NB4 (cell line): ENCODE results near the gene BIK.

Experiments used
- MAX ChIP-seq: IDR thresholded peaks from 2 replicates; pipeline ENCODE4 v1.6.1; 2011; ENCODE audit warnings: low read depth, low read length
- POLR2A ChIP-seq: IDR thresholded peaks from 2 replicates; pipeline ENCODE4 v1.6.1; 2011; ENCODE audit warnings: mild to moderate bottlenecking; ENCODE audit not compliant: insufficient read length; ENCODE audit errors: extremely low read depth
- TF ChIP-seq, protein P1 (sequence below): IDR thresholded peaks from one replicate; pipeline ENCODE4 v1.5.1; 2012; ENCODE audit warnings: low read depth, low read length

- TF ChIP-seq, protein P1, sequence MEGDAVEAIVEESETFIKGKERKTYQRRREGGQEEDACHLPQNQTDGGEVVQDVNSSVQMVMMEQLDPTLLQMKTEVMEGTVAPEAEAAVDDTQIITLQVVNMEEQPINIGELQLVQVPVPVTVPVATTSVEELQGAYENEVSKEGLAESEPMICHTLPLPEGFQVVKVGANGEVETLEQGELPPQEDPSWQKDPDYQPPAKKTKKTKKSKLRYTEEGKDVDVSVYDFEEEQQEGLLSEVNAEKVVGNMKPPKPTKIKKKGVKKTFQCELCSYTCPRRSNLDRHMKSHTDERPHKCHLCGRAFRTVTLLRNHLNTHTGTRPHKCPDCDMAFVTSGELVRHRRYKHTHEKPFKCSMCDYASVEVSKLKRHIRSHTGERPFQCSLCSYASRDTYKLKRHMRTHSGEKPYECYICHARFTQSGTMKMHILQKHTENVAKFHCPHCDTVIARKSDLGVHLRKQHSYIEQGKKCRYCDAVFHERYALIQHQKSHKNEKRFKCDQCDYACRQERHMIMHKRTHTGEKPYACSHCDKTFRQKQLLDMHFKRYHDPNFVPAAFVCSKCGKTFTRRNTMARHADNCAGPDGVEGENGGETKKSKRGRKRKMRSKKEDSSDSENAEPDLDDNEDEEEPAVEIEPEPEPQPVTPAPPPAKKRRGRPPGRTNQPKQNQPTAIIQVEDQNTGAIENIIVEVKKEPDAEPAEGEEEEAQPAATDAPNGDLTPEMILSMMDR: no peak
- TF ChIP-seq POLR2A (no peak), MAX (no peak)
Measured at GRCh38 chr22:43118953-43119458, 8.5 kb downstream of the BIK start.
